RCC 7860 (cell line): ENCODE measurements around the gene CTXN1.

Experiments
- DNase-seq: peaks from one replicate; pipeline ENCODE4 v3.0.0-alpha.2; 2015; ENCODE audit warnings: low spot score
- FAIRE-seq: peaks from 2 replicates; lab custom pipeline; 2012; peaks lifted over from hg19 to GRCh38; lab: Jason Lieb, UNC

The CTXN1 gene

GRCh38 chr19:7915250-7916102 is 10.5 kb downstream of the CTXN1 start:
- FAIRE-seq (no peak), DNase-seq (no peak)

GRCh38 chr19:7914598-7915045 is 11.3 kb downstream of the CTXN1 start, which contains the start of gene TGFBR3L:
Gene TGFBR3L (plus strand): TSS chr19:7914830.
- DNase-seq = no peak
- FAIRE-seq = no peak

GRCh38 chr19:7914099-7914498 is 11.8 kb downstream of the CTXN1 start:
- FAIRE-seq (no peak), DNase-seq (no peak)

GRCh38 chr19:7913652-7914051 is 12.3 kb downstream of the CTXN1 start:
- DNase-seq (no peak), FAIRE-seq (no peak)

GRCh38 chr19:7912697-7913564 is 13.0 kb downstream of the CTXN1 start:
- DNase-seq = no peak
- no peak for FAIRE-seq

- FAIRE-seq (no peak), DNase-seq (no peak)
Measured at GRCh38 chr19:7912144-7912696, 13.7 kb downstream of the CTXN1 start.

GRCh38 chr19:7911508-7912143 is 14.3 kb downstream of the CTXN1 start:
- DNase-seq (no peak), FAIRE-seq (no peak)

GRCh38 chr19:7910321-7911161 is 15.4 kb downstream of the CTXN1 start:
- DNase-seq = no peak
- no peak for FAIRE-seq

GRCh38 chr19:7909471-7910067 is 16.4 kb downstream of the CTXN1 start:
- no peak for DNase-seq
- FAIRE-seq = no peak

- no peak for FAIRE-seq
- DNase-seq = no peak
Measured at GRCh38 chr19:7908742-7909461, 17.0 kb downstream of the CTXN1 start.

GRCh38 chr19:7908078-7908699 is 17.7 kb downstream of the CTXN1 start:
- DNase-seq (no peak), FAIRE-seq (no peak)

GRCh38 chr19:7907544-7907943 is 18.4 kb downstream of the CTXN1 start:
- DNase-seq = no peak
- no peak for FAIRE-seq

GRCh38 chr19:7907122-7907521 is 18.8 kb downstream of the CTXN1 start:
- no peak for FAIRE-seq
- no peak for DNase-seq

GRCh38 chr19:7905859-7906258 is 20.1 kb downstream of the CTXN1 start:
- no peak for FAIRE-seq
- no peak for DNase-seq

- FAIRE-seq = no peak
- no peak for DNase-seq
Measured at GRCh38 chr19:7905268-7905667, 20.7 kb downstream of the CTXN1 start.

GRCh38 chr19:7904074-7905020 is 21.6 kb downstream of the CTXN1 start:
- DNase-seq = no peak

More at GRCh38 chr19:7904074-7905020, 21.6 kb downstream of the CTXN1 start:
- FAIRE-seq = no peak
